Skin epidermis (tissue), 12 donors: ENCODE measurements around the gene ITGA3.

ENCODE experiments used
- H3K27ac ChIP-seq, 21 experiments: fragments of 200-600 bp; sonication (generic) in 11 of 21; one replicate each; pipeline ENCODE4 v1.5.0; 2020; ENCODE audit warnings: mild to moderate bottlenecking in 3 of 21, inconsistent platforms in 2 of 21, moderate library complexity in 2 of 21
- H3K4me3 ChIP-seq, 7 experiments: fragments of 200-600 bp; sonication (generic) in 2 of 7; one replicate each; pipeline ENCODE4 v1.5.0; 2020; ENCODE audit warnings: inconsistent platforms in 2 of 7, mild to moderate bottlenecking in 2 of 7, moderate library complexity in 1 of 7

The ITGA3 gene

GRCh38 chr17:50115756-50116155 is 59.8 kb downstream of the ITGA3 start:
- no peak overlapping the region for H3K4me3 ChIP-seq
- H3K27ac ChIP-seq, result no peak overlapping the region

DNA sequence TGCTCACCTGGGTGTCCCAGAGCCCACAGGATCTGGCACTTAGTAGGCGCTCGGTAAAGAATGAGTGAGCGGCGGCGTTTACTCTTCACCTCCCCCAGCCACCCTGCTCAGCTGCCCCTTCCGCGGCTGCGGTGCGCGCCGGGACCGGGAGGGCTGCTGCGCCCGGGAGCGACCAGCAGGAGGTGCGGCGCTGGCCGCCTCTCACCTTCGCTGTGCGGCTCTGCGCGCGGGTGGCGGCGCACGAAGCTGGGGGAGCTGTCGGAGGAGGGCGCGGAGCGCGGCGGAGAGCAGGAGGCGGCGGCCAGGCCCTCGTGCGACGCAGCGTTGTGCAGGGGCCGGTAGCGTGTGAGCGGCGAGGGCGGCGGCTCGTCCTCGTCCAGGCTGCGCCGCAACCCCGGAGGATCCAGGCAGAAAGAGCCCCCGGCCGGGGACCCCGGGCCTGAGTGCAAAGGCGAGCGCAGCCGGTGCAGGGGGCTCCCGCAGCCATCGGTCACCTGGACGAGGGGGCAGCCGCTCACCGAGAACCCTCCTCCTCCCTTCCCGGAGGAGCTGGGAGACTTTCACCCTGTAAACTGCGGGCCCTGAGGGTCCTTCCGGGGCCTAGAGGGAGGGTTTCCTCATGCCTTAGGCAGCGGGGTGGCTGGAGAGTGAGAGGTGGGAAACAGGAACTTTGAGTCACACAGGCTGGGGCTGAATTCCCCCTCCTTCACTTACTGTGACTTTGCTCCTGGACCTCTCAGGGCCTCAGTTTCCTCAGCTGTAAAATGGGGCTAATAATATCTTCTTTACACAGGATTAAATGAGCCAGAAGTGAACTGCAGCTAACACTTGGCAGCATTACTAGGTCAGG is 61.5 kb downstream of the ITGA3 start:
- Histone ChIP-seq H3K4me3 (peak overlapping the region in 1 of 7 experiments; percentile 12), H3K27ac (no peak overlapping the region)

DNA sequence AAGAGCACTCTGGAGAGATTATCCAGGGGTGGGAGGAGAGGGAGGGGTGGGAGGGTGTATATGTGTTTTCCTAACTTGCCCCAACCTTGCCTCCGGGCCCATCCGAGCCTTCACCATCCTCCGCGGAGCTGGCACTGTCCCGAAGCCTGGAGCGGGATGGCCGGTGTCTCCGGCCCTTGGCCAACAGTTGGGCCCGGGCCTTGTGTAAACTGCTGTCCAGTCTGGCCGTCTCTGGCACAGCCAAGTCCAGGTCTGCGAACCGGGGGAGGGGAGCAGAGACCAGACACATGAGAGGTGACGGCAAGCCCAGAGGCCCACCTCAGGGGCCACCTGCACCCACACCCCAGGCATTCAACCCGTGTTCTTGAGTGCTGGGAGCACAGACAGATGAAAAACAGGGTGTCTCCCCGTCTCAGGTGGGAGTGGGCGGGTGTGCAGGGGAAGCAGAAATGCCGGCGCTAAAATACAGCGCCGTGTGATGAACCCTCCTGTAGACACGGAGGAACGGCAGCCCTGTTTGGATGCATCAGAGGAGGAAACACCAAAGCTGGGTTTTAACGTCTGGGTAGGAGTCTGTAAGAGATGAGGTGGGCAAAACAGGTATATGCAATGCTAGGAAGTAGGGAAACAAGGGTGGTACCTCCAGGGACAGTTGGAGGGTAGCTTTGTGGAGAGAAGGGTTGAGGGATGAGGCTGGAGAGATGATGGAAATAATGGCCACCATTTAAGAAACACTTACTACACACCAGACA is 62.3 kb downstream of the ITGA3 start:
- no peak overlapping the region for H3K27ac ChIP-seq
- H3K4me3 ChIP-seq, result no peak overlapping the region

DNA sequence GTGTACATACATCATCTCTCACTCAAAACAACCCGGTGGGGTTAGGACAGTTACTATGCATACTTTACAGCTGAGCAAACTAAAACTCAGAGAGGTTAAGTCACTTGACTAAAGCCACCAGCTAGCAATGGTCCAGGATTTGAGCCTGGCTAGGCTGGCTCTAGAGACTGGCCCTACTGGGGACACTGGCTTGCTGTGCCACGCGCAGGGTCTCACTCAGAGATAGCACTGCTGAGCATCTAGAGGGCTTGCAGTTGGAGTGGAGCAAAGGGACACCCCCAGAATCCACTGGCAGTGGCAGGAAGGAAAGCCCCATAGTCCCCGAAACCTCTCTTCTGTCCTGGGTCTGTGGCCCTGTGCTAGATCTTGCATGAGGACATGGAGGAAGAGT is 62.9 kb downstream of the ITGA3 start:
- H3K27ac ChIP-seq, result no peak overlapping the region
- no peak overlapping the region for H3K4me3 ChIP-seq

DNA sequence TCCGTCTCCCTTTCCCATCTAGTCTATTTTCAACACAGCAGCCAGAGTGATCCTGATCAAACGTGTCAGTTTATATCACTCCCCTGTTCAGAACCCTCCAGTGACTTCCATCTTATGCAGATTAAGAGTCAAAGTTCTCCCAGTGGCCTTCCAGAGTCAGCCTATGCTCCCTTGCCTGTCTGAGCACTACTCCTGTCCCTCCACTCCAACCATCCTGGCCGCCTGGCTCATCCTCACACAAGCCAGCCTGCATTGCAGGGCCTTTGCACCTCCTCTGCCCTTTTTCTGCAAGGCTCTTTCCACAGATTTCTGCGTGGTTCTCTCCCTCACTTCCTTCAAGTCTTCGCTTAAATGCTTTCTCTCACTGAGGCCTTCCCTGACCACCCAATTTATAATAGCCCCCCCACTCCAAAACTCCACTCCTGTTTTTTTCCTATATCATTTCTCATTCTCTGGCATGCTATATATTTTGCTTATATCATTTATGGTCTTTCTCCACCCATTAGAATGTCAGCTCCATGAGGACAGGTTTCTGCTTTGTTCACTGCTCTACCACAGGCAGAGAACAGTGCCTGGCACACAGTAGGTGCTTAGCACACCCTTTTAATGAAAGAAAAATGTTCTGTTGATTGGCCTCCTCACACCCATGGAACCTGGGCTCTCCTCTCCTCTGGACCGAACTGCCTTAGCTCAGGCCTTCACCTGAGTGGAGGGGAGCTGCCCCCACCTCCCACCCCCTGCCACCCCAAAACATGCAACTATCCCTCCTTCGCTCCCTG is 64.8 kb downstream of the ITGA3 start:
- no peak overlapping the region for H3K27ac ChIP-seq
- no peak overlapping the region for H3K4me3 ChIP-seq

- Histone ChIP-seq H3K27ac (no peak overlapping the region), H3K4me3 (no peak overlapping the region)
Measured at GRCh38 chr17:50122945-50123344, 67.0 kb downstream of the ITGA3 start.

- Histone ChIP-seq H3K27ac (peak overlapping the region in 2 of 21 experiments; percentile 24 to 37), H3K4me3 (no peak overlapping the region)
Measured at GRCh38 chr17:50123649-50124349, 67.9 kb downstream of the ITGA3 start.

GRCh38 chr17:50125420-50125997 is 69.6 kb downstream of the ITGA3 start:
- Histone ChIP-seq H3K4me3 (no peak overlapping the region), H3K27ac (no peak overlapping the region)

DNA sequence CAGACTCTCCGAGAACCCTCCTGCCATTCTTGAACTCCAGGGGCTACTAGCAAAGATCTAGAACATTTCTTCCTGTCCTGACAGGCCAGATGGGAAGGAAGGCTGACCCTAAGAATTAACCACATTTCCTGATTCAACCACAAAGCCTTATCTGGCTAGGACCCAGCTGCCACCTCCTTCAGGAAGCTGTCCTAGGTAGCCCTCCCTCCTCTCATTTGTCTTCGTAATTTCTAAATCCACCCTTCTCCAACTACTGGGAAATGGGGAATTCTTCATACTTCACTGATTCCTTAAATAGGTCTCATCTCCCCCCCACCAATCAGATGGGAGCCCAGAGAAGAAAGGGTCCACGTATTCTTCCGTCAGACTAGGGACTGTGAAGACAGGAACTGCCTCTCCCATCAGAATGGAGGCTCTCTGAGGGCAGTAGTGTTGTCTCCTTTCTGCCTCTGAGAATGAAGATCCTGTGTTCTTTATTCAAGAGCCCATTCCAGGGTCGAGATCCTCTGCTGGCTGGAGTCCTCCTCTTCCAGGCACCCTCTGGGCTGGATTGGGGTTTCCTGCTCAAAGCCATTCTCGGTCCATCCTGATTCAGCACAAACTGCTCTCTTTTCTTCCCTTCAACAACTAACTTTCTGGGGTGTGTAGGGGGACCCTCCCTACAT is 71.9 kb downstream of the ITGA3 start:
- Histone ChIP-seq H3K4me3 (no peak overlapping the region), H3K27ac (no peak overlapping the region)

DNA sequence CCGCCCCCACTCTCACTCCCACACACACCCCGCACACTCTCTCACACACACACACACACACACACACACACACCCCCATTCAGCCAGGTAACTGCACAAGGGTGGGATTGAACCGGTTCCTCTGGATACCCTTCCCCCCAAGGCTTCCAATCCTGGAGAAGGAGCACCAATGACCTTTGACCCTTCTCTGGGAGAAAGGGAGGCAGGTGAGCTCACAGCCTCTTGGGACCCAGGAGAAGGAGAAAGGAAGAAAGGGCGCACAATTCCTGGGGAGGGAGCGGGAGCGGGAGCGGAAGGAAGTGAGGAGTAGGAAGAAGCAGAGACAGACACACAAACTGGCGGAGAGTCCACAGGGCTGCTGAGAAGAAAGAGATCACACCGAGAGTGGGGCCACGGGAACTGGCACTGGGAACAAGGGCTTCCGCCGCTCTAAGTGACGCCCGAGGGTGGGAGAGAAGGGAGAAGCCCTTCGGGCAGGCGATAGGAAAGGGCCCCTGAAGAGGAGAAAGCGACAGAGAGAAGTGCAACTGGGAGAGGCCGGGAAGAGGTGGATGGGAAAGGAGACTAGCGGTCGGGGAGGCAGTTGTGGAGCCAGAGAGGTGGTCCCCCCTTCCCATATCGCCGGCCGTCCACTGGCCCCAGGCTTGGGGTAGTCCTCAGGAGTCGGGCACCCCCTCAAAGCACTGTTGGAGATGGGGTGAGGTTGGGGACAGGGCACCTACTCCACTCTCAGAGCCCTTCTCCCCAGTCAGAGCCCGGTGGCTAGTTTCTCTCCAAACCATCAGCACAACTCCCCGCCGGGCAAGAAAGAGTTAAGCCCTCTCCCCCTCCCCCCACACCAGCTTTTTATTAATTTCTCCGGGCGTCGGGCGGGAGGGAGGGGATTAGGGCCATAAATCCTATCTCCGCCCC is 72.8 kb downstream of the ITGA3 start:
- Histone ChIP-seq H3K4me3 (peak overlapping the region in 6 of 7 experiments; percentile 37 to 42 (median 39)), H3K27ac (peak overlapping the region in 2 of 21 experiments; percentile 44 to 57)

GRCh38 chr17:50129353-50129727 is 73.4 kb downstream of the ITGA3 start:
- H3K27ac ChIP-seq, result peak overlapping the region in 4 of 21 experiments; percentile 14 to 57 (median 42)
- H3K4me3 ChIP-seq, result peak overlapping the region; percentile 28 to 42 (median 39)

DNA sequence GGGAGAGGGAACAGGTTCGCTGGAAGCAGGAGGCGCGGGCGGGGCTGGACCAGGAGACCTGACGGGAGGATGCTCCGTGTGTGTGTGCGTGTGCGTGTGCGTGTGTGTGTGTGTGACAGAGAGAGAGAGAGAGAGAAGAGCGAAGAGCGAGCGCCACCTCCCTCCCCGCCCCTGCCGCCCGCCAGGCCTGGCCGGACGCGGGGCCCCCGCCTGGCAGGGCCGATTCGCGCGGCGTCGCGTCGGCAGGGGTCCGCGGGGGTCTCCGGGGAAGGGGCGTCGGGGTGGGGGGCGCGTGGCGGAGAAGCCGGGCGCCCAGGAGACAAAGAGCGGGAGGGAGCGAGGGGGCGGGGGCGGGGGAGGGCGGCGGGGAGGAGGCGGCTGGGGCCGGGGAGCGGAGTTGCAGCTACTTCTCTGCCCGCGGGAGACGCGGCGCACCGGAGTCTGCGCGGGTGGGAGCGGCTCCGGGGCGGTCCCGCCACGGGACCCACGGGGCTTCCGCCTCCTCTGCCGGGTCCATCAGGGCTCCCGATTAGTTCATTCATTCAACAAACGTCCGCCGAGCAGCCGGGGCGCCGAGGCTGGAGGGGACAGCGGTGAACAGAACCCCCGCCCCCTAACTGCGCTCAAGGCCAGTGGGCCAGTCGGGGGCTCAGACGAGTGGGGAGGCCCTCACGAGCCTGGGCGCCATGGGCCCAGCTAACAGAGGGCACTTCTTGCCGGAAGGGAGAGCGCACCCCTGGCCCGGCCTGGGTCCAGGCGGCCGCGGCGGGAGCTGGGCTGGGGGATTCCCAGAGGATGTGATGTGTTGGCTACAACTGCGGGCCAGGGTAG is 74.0 kb downstream of the ITGA3 start, which contains the start of gene SAMD14:
SAMD14 (minus strand) TSS at position 433 of the 831 bp plus-strand sequence. CDS start 5,201 bp downstream, outside the sequence.
- Histone ChIP-seq H3K27ac (peak within 1 kb of the TSS in 5 of 21 experiments; percentile 14 to 57 (median 41)), H3K4me3 (peak within 1 kb of the TSS; percentile 28 to 42 (median 39))

GRCh38 chr17:50130559-50131305 is 74.8 kb downstream of the ITGA3 start:
- Histone ChIP-seq H3K4me3 (peak overlapping the region in 4 of 7 experiments; percentile 39 to 42 (median 40)), H3K27ac (no peak overlapping the region)

GRCh38 chr17:50132104-50132794 is 76.3 kb downstream of the ITGA3 start:
- Histone ChIP-seq H3K4me3 (no peak overlapping the region), H3K27ac (peak overlapping the region in 2 of 21 experiments; percentile 44 to 49)
